ENCODE results near the gene KCNN3.

The KCNN3 gene

GRCh38 chr1:154753426-154753825 is 116.7 kb downstream of the KCNN3 start:
- TF ChIP-seq POLR2AphosphoS5 (IDR thresholded peaks at IDR 0.05; ENCODE audit: low read depth, low read length) (no peak), SIN3A (IDR thresholded peaks at IDR 0.05; ENCODE audit: borderline replicate concordance, insufficient read depth, low read length) (no peak), REST (IDR thresholded peaks at IDR 0.05; ENCODE audit: insufficient read depth in 1 of 2, low read depth in 2 of 2, low read length in 2 of 2) (no peak), TAF1 (IDR thresholded peaks at IDR 0.05; ENCODE audit: borderline replicate concordance, insufficient read depth, low read length) (no peak), FOXP2 (optimal IDR thresholded peaks at IDR 0.05; ENCODE audit: borderline replicate concordance, extremely low read depth, extremely low read length, insufficient read depth) (no peak)

GRCh38 chr1:154752273-154753030 is 117.6 kb downstream of the KCNN3 start:
- no peak for TF ChIP-seq REST (IDR thresholded peaks at IDR 0.05; ENCODE audit: insufficient read depth in 1 of 2, low read depth in 2 of 2, low read length in 2 of 2)
- TF ChIP-seq FOXP2 (optimal IDR thresholded peaks at IDR 0.05; ENCODE audit: borderline replicate concordance, extremely low read depth, extremely low read length, insufficient read depth), result no peak
- no peak for TF ChIP-seq TAF1 (IDR thresholded peaks at IDR 0.05; ENCODE audit: borderline replicate concordance, insufficient read depth, low read length)
- TF ChIP-seq SIN3A (IDR thresholded peaks at IDR 0.05; ENCODE audit: borderline replicate concordance, insufficient read depth, low read length), result no peak
- no peak for TF ChIP-seq POLR2AphosphoS5 (IDR thresholded peaks at IDR 0.05; ENCODE audit: low read depth, low read length)

GRCh38 chr1:154751690-154752089 is 118.4 kb downstream of the KCNN3 start:
- TF ChIP-seq TAF1 (IDR thresholded peaks at IDR 0.05; ENCODE audit: borderline replicate concordance, insufficient read depth, low read length) (no peak), POLR2AphosphoS5 (IDR thresholded peaks at IDR 0.05; ENCODE audit: low read depth, low read length) (no peak), SIN3A (IDR thresholded peaks at IDR 0.05; ENCODE audit: borderline replicate concordance, insufficient read depth, low read length) (no peak), FOXP2 (optimal IDR thresholded peaks at IDR 0.05; ENCODE audit: borderline replicate concordance, extremely low read depth, extremely low read length, insufficient read depth) (no peak), REST (IDR thresholded peaks at IDR 0.05; ENCODE audit: insufficient read depth in 1 of 2, low read depth in 2 of 2, low read length in 2 of 2) (no peak)

- TF ChIP-seq FOXP2 (optimal IDR thresholded peaks at IDR 0.05; ENCODE audit: borderline replicate concordance, extremely low read depth, extremely low read length, insufficient read depth), result no peak
- no peak for TF ChIP-seq POLR2AphosphoS5 (IDR thresholded peaks at IDR 0.05; ENCODE audit: low read depth, low read length)
- no peak for TF ChIP-seq REST (IDR thresholded peaks at IDR 0.05; ENCODE audit: insufficient read depth in 1 of 2, low read depth in 2 of 2, low read length in 2 of 2)
- TF ChIP-seq SIN3A (IDR thresholded peaks at IDR 0.05; ENCODE audit: borderline replicate concordance, insufficient read depth, low read length), result no peak
- TF ChIP-seq TAF1 (IDR thresholded peaks at IDR 0.05; ENCODE audit: borderline replicate concordance, insufficient read depth, low read length), result no peak
These were observed 119.1 kb downstream of the KCNN3 start for GRCh38 chr1:154750681-154751665.

All from PFSK-1 (cell line).